ENCODE results near the gene MMAB.
"Not testable (repeated sequence)": the region's sequence is repeated elsewhere in the genome, so short reads cannot be mapped to it uniquely, and the experiment has no call there.

- TF ChIP-seq, protein P1, sequence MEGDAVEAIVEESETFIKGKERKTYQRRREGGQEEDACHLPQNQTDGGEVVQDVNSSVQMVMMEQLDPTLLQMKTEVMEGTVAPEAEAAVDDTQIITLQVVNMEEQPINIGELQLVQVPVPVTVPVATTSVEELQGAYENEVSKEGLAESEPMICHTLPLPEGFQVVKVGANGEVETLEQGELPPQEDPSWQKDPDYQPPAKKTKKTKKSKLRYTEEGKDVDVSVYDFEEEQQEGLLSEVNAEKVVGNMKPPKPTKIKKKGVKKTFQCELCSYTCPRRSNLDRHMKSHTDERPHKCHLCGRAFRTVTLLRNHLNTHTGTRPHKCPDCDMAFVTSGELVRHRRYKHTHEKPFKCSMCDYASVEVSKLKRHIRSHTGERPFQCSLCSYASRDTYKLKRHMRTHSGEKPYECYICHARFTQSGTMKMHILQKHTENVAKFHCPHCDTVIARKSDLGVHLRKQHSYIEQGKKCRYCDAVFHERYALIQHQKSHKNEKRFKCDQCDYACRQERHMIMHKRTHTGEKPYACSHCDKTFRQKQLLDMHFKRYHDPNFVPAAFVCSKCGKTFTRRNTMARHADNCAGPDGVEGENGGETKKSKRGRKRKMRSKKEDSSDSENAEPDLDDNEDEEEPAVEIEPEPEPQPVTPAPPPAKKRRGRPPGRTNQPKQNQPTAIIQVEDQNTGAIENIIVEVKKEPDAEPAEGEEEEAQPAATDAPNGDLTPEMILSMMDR (IDR thresholded peaks at IDR 0.05; ENCODE audit: low read depth, low read length), result not testable (repeated sequence)
- TF ChIP-seq EZH2phosphoT487 (IDR thresholded peaks at IDR 0.05; ENCODE audit: low read depth), result not testable (repeated sequence)
These were observed 28.8 kb upstream of the MMAB start for GRCh38 chr12:109602132-109602531.

Measured in OCI-LY3 (cell line).